Large intestine (tissue), 3 donors: ENCODE data around the gene TREML4. TPM values are rescaled to one million over a fixed set of nuclear protein-coding genes. Genes with fewer than 3 reads are reported as not detected.
A peak's percentile ranks its signal among the peaks of the same experiment; 100 is the strongest.

Experiments used
- DNase-seq, 2 donors: peaks; one replicate each; pipeline versions ENCODE4 v3.0.0 to v3.0.0-alpha.2; 2013
- H3K27ac ChIP-seq: one replicate; pipeline ENCODE4 v1.5.1; 2013; ENCODE audit warnings: low read length
- H3K27me3 ChIP-seq: 2 replicates; pipeline ENCODE4 v1.6.1; 2013; ENCODE audit warnings: low read length; ENCODE audit not compliant: control insufficient read depth, insufficient read depth
- H3K36me3 ChIP-seq: 2 replicates; pipeline ENCODE4 v1.6.1; 2013; ENCODE audit warnings: low read length; ENCODE audit not compliant: control insufficient read depth, insufficient read depth
- H3K4me1 ChIP-seq: one replicate; pipeline ENCODE4 v1.6.1; 2013; ENCODE audit warnings: low read length; ENCODE audit not compliant: control insufficient read depth, insufficient read depth
- H3K4me3 ChIP-seq: one replicate; pipeline ENCODE4 v1.5.1; 2013; ENCODE audit warnings: low read length
- H3K9me3 ChIP-seq: one replicate; pipeline ENCODE4 v1.6.1; 2013; ENCODE audit warnings: mild to moderate bottlenecking, low read depth, low read length, moderate library complexity; ENCODE audit not compliant: control insufficient read depth
- WGBS: methylation state at CpG from one replicate; pipeline ENCODE4 v1.1.5; 2013; ENCODE audit warnings: low lambda C conversion rate; ENCODE audit not compliant: insufficient coverage; 5-methylcytosine and 5-hydroxymethylcytosine counted together
- polyA plus RNA-seq: library from polyadenylated mRNA; unstranded; fragments of 120-200 nt; gene quantifications from one replicate; pipeline ENCODE4 v1.2.1, GENCODE V29; 2013

TREML4 gene
- polyA plus RNA-seq, 1 donor = not detected

DNA sequence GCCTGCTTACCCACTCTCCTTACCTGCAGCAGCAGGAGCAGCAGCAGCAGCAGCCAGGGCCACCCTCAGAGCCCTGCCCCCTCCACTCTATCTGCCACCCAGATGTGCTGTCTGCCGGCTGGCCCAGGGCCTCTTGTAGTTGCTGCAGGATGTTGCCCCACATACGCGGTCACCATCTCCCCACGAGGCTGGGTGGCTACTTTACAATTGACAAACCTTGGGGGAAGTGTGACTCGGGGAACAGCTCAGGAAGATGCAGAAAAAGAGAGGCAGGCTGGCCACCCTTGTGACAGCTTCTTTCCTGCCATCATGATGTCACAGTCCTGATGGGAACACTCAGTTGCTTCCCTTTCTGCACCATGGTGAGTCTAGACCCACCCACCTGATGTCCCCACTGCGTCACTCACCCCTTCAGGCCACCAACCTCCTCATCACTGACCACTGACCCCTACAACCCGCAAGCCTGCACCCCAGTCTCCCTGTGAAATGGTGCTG is 43.8 kb downstream of the TREML4 start:
- Histone ChIP-seq H3K4me3 (no peak overlapping the region), H3K27me3 (peaks cover 28% of the 10 kb centered on the region), H3K36me3 (no peaks in the 10 kb centered on the region), H3K27ac (no peak overlapping the region), H3K4me1 (no peaks in the 10 kb centered on the region), H3K9me3 (no peaks in the 10 kb centered on the region)
- WGBS = no CpG with 5 or more reads among the region's 7 CpGs
- no peak for DNase-seq

DNA sequence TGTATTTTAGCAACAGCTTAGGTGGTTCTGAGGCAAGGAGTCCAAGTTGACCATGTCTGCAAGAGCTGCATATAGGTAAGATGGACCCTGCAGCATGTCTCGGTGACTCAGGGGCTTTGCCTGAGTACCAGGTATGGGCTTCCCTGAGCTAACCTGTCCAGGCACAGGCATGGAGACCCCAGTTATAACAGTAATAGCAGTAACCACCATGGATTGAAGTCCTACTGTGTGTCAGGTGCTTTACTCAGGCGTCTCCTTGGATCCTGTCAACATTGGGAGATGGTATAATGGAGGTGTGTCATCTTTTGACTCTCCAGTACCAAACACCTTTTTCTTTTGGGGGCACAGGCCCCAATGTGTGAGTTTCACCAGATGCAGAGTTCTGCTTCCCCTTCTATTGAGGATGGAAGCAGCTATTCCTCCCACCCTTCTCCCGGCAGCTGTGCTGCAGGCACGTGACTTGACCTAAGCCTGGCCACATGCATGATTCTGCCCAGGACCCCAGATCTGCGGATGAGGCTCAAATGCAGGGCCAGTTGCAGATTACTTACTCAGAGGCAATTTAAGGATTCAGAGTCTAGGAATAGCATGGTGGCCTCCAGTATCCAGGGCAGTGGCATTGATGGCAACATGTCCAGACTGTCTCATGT is 44.6 kb downstream of the TREML4 start:
- H3K36me3 ChIP-seq = no peaks in the 10 kb centered on the region
- H3K4me3 ChIP-seq = no peak overlapping the region
- H3K27ac ChIP-seq = no peak overlapping the region
- H3K4me1 ChIP-seq = no peaks in the 10 kb centered on the region
- no CpG with 5 or more reads among the region's 5 CpGs for WGBS
- H3K27me3 ChIP-seq = peaks cover 35% of the 10 kb centered on the region
- no peak for DNase-seq
- H3K9me3 ChIP-seq = no peaks in the 10 kb centered on the region

DNA sequence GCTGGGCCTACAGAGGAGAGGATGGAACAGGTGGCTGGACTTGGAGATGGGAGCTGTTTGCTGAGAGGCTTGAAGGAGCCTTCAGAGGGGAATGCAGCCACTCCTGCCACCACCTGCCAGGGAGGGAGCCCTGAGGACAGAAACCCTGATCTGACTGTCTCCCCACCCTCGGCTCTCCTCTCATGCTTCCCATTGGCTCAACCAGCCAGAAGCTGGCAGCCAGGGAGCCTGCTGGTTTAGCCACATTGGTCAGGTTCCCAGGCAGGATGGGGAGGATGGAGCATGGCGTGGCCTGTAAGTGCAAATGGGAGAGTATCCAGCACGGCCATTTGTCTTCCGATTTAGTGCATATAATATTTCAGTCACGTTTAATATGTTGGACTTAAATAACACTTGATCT is 45.6 kb downstream of the TREML4 start:
- H3K4me3 ChIP-seq = no peak overlapping the region
- 90% methylated on average over 2 of the region's 5 CpGs for WGBS
- no peak overlapping the region for H3K27ac ChIP-seq
- no peaks in the 10 kb centered on the region for H3K36me3 ChIP-seq
- DNase-seq = no peak
- H3K4me1 ChIP-seq = no peaks in the 10 kb centered on the region
- H3K9me3 ChIP-seq = no peaks in the 10 kb centered on the region
- peaks cover 37% of the 10 kb centered on the region for H3K27me3 ChIP-seq

DNA sequence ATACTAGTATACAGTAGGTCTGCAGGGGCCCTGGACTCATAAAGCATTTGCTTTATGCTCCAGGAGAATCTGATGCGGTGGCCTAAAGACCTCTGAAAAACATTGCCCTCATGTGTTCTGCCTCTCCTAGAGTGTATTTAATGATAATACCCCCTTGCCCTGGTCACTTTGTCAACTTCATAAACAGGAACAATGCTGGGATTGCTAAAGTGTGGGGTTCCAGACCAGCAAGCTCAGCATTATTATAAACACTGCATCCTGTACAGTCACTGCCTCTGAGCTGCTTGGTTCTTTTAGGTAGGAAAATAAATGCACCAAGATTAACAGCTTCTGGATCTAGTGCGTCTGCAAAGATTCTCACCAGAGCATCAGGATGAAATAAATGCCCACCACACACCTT is 46.1 kb downstream of the TREML4 start:
- no CpG with 5 or more reads among the region's 2 CpGs for WGBS
- DNase-seq = no peak
- H3K4me1 ChIP-seq = no peaks in the 10 kb centered on the region
- peaks cover 37% of the 10 kb centered on the region for H3K27me3 ChIP-seq
- no peaks in the 10 kb centered on the region for H3K36me3 ChIP-seq
- no peaks in the 10 kb centered on the region for H3K9me3 ChIP-seq
- no peak overlapping the region for H3K4me3 ChIP-seq
- H3K27ac ChIP-seq = no peak overlapping the region

DNA sequence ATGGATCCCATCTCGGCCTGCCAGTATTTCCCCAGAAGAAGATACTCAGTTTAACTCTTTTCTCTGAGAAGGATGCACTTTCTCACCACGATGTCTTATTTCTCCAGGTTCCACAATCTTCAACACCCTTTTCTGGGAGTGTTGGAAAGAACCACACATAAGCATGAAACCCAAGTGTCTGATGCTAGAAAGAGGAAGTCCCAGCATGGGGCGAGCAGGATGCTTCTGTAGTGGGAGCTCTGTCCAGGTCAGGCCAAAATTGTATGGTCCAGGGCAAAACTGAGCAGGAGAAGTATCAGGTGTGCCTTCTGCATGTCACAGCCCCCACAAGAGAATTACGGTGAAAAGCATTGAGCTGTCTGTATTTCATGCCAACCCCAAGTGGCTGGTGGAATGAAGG is 47.3 kb downstream of the TREML4 start:
- H3K9me3 ChIP-seq = no peaks in the 10 kb centered on the region
- H3K36me3 ChIP-seq = no peaks in the 10 kb centered on the region
- no peak overlapping the region for H3K27ac ChIP-seq
- DNase-seq = no peak
- peaks cover 37% of the 10 kb centered on the region for H3K27me3 ChIP-seq
- H3K4me3 ChIP-seq = no peak overlapping the region
- H3K4me1 ChIP-seq = no peaks in the 10 kb centered on the region
- no CpG with 5 or more reads among the region's 4 CpGs for WGBS

DNA sequence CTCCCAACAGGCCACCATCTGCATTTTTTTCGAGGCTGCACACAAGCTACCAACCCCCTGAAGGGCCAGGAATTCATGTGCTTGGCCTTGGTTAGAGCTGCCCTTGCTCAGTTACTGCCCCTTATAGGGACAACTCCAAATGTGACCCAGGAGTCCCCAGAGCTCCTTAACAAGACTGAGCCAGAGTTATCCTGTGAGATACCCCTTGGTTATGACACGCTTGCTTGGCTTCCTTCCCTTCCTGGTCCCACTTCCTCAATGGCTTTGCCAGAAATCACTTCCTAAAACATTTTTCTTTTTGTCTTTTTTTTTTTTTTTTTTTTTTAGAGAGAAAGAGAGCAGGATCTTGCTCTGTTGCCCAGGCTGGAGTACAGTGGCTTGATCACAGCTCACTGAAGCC is 49.5 kb downstream of the TREML4 start:
- Histone ChIP-seq H3K4me1 (no peaks in the 10 kb centered on the region), H3K27me3 (peaks cover 28% of the 10 kb centered on the region), H3K36me3 (no peaks in the 10 kb centered on the region), H3K9me3 (no peaks in the 10 kb centered on the region), H3K27ac (no peak overlapping the region), H3K4me3 (no peak overlapping the region)
- DNase-seq = no peak
- WGBS = no CpG with 5 or more reads among the region's 2 CpGs

DNA sequence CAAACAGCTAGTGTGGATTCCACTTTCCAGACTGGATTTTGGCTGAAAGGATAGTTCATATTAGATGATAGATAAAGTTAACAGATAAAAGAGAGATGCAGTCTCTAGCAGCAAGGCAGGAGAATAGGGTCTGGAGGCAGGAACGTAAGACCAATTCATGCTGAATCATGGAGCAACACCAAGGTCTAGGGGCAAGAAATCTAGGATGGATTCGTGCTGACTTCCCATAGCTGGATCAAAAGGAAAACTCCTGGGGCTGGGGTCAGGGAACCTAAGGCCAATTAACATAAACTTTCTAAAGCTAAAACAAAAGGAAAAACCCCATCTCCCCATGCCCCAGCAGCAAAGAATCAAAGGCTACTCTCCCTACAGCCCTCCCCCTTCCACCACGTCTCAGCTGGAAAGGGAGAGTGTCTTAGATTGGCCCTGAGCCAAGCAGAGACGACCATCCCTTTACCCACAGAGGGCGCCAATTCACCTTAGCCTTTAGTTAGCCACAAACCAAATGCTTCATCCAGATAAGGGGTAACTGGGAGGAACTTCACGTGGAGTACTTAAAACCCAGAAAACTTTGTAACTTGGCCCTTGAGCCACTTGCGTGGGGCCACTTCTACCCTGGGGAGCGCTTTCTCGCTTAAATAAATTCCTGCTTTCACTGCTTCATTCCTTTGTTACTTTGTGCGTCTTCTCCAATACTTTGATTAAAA is 50.7 kb downstream of the TREML4 start:
- 100% methylated on average over 1 of the region's 10 CpGs for WGBS

DNA sequence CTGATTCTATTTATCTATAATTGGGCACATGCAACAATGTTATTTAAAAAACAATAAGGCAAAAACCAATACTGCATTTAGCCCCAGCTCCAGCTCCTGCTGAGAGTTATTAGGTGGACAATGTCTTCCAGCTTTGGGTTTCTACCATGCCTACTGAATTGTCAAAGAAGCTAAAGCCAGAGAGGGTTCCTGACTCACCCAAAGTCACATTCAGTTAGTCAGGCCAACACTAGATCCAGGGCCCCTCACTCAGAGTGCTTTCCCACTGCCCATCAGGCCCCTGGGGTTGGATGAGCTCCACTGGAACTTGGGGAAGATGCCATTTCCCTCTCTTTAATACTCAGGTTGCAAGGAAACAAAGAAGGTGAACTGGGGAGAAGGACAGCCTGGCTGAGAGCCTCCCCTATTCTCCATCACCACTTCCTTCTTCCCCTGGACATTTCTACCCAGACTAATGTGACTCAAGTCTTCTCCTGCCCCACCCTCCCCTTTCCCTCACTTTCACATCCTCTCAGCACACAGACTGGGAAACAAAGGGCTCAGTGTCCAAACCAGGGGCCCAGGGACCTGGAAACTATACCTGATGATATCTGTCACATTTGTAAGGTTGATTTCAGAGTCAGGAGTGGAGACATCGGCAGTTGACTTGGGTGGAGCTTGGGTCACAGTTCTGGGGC is 52.4 kb downstream of the TREML4 start:
- WGBS = no CpG with 5 or more reads among the region's 1 CpG
- Histone ChIP-seq H3K36me3 (no peaks in the 10 kb centered on the region), H3K4me1 (no peaks in the 10 kb centered on the region), H3K9me3 (no peaks in the 10 kb centered on the region), H3K27me3 (peaks cover 26% of the 10 kb centered on the region), H3K4me3 (no peak overlapping the region), H3K27ac (no peak overlapping the region)
- DNase-seq = no peak

More for the DNA sequence above, 50.7 kb downstream of the TREML4 start:
- Histone ChIP-seq H3K27ac (no peak overlapping the region), H3K27me3 (peaks cover 28% of the 10 kb centered on the region), H3K4me1 (no peaks in the 10 kb centered on the region), H3K36me3 (no peaks in the 10 kb centered on the region), H3K9me3 (no peaks in the 10 kb centered on the region), H3K4me3 (no peak overlapping the region)
- DNase-seq = peak; percentile 59 to 72

DNA sequence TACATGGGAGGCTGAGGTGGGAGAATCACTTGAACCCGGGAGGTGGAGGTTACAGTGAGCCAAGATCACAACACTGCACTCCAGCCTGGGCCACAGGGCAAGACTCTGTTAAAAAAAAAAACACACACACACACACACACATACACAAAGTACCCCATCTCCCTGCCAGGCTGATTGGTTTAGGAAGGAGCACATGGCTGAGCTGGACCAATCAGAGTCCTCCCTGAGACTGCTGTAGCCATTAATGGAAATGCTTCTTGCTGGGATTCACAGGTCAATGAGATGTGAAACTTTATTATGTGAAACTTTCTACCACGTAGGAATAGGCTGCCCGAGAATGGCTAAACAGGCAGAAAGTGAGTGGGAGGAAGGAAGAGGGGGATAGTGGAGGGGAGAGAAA is 55.5 kb downstream of the TREML4 start:
- no peaks in the 10 kb centered on the region for H3K36me3 ChIP-seq
- no peaks in the 10 kb centered on the region for H3K9me3 ChIP-seq
- no peak for DNase-seq
- peaks cover 9% of the 10 kb centered on the region for H3K27me3 ChIP-seq
- H3K4me3 ChIP-seq = no peak overlapping the region
- WGBS = 85% methylated on average over 2 of the region's 3 CpGs
- H3K4me1 ChIP-seq = no peaks in the 10 kb centered on the region
- H3K27ac ChIP-seq = no peak overlapping the region

DNA sequence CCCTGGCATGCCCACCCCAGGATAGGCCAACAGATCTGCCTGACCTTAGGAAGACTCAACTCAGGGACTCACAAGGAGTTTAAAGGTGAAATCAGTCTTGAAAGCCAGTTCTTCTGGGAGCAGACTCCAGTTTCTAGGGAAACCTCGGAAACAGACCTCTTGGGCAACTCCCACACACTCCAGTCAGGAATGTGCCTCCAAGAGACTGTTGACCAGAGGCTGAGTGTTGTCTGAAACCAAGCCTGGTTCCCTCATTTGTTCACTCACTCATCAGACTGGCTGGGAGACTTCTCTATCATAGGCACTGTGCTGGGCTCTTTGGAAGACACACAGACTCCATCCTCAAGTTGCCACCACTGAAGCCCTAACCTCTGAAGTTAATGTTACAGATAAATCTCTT is 56.6 kb downstream of the TREML4 start:
- H3K27ac ChIP-seq = no peak overlapping the region
- H3K4me1 ChIP-seq = no peaks in the 10 kb centered on the region
- no peaks in the 10 kb centered on the region for H3K9me3 ChIP-seq
- no peak for DNase-seq
- H3K27me3 ChIP-seq = peaks cover 9% of the 10 kb centered on the region
- no peak overlapping the region for H3K4me3 ChIP-seq
- H3K36me3 ChIP-seq = no peaks in the 10 kb centered on the region
- no CpG with 5 or more reads among the region's 1 CpG for WGBS
